Activated CD4-positive, alpha-beta T cell treated with anti-CD3 and anti-CD28 coated beads for 4 hours (primary cell): ENCODE results near the gene AGPS.
"Not testable (repeated sequence)": the region's sequence is repeated elsewhere in the genome, so short reads cannot be mapped to it uniquely, and the experiment has no call there.

ENCODE experiments used
- DNase-seq, 2 donors: peaks; one replicate each; pipeline ENCODE4 v3.0.0-alpha.2; 2020

Gene AGPS

GRCh38 chr2:177391822-177392372, 676 bp upstream of the AGPS start:
- DNase-seq, result no peak

- no peak for DNase-seq
Observed at GRCh38 chr2:177393203-177393755, 706 bp downstream of the AGPS start.

- DNase-seq, result no peak
Observed at GRCh38 chr2:177393824-177394593, 1.4 kb downstream of the AGPS start.

- DNase-seq, result no peak
Observed at GRCh38 chr2:177394594-177394973, 2.0 kb downstream of the AGPS start.

- DNase-seq, result no peak
Observed at GRCh38 chr2:177395351-177396065, 2.9 kb downstream of the AGPS start.

- DNase-seq, result no peak
Observed at GRCh38 chr2:177396703-177397460, 4.3 kb downstream of the AGPS start.

GRCh38 chr2:177397481-177398289, 5.1 kb downstream of the AGPS start:
- no peak for DNase-seq

GRCh38 chr2:177398290-177398683, 5.7 kb downstream of the AGPS start:
- DNase-seq, result no peak

GRCh38 chr2:177398791-177399190, 6.2 kb downstream of the AGPS start:
- no peak for DNase-seq

- no peak for DNase-seq
Observed at GRCh38 chr2:177399376-177399775, 6.8 kb downstream of the AGPS start.

- no peak for DNase-seq
Observed at GRCh38 chr2:177400337-177400923, 7.9 kb downstream of the AGPS start.

GRCh38 chr2:177402096-177402495, 9.5 kb downstream of the AGPS start:
- no peak for DNase-seq

- DNase-seq, result no peak
Observed at GRCh38 chr2:177403838-177404237, 11.3 kb downstream of the AGPS start.

GRCh38 chr2:177404243-177404642, 11.7 kb downstream of the AGPS start:
- DNase-seq, result no peak

- no peak for DNase-seq
Observed at GRCh38 chr2:177405029-177405692, 12.6 kb downstream of the AGPS start.

GRCh38 chr2:177406182-177406581, 13.6 kb downstream of the AGPS start:
- DNase-seq, result no peak

GRCh38 chr2:177407031-177407430, 14.5 kb downstream of the AGPS start:
- no peak for DNase-seq

GRCh38 chr2:177410629-177411028, 18.1 kb downstream of the AGPS start:
- not testable (repeated sequence) for DNase-seq

GRCh38 chr2:177413703-177414102, 21.1 kb downstream of the AGPS start:
- DNase-seq, result no peak

- DNase-seq, result no peak
Observed at GRCh38 chr2:177419274-177419673, 26.7 kb downstream of the AGPS start.

GRCh38 chr2:177422271-177422670, 29.7 kb downstream of the AGPS start:
- no peak for DNase-seq
